Stimulated activated CD8-positive, alpha-beta memory T cell treated with anti-CD3 and anti-CD28 coated beads, Interleukin-15, amount 100 ng/mL, for 4 hours (primary cell): ENCODE data around the gene ELP2.
"Not testable (repeated sequence)": the region's sequence is repeated elsewhere in the genome, so short reads cannot be mapped to it uniquely, and the experiment has no call there.

Experiments
- DNase-seq, 2 donors: peaks; one replicate each; pipeline ENCODE4 v3.0.0-alpha.2; 2020; ENCODE audit warnings: low read depth in 2 of 2

Gene ELP2

GRCh38 chr18:36188916-36189315 lies 59.2 kb downstream of the ELP2 start:
- DNase-seq = no peak

- DNase-seq = no peak
Measured at GRCh38 chr18:36189486-36189885, 59.8 kb downstream of the ELP2 start.

GRCh38 chr18:36191286-36191685 lies 61.6 kb downstream of the ELP2 start:
- no peak for DNase-seq

GRCh38 chr18:36191711-36192110 lies 62.0 kb downstream of the ELP2 start:
- no peak for DNase-seq

GRCh38 chr18:36194600-36195315 lies 65.1 kb downstream of the ELP2 start:
- DNase-seq = no peak

- no peak for DNase-seq
Measured at GRCh38 chr18:36195427-36196122, 65.9 kb downstream of the ELP2 start.

GRCh38 chr18:36196238-36196995 lies 66.7 kb downstream of the ELP2 start:
- no peak for DNase-seq

- no peak for DNase-seq
Measured at GRCh38 chr18:36197511-36198166, 67.9 kb downstream of the ELP2 start.

GRCh38 chr18:36199691-36200295 lies 70.1 kb downstream of the ELP2 start:
- DNase-seq = no peak

GRCh38 chr18:36200354-36200771 lies 70.7 kb downstream of the ELP2 start:
- no peak for DNase-seq

GRCh38 chr18:36201765-36202164 lies 72.1 kb downstream of the ELP2 start:
- DNase-seq = no peak

GRCh38 chr18:36203360-36203895 lies 73.7 kb downstream of the ELP2 start:
- DNase-seq = no peak

- DNase-seq = no peak
Measured at GRCh38 chr18:36205166-36205565, 75.5 kb downstream of the ELP2 start.

GRCh38 chr18:36207303-36207702 lies 77.6 kb downstream of the ELP2 start:
- no peak for DNase-seq

GRCh38 chr18:36207969-36208368 lies 78.3 kb downstream of the ELP2 start:
- not testable (repeated sequence) for DNase-seq

- DNase-seq = no peak
Measured at GRCh38 chr18:36211612-36212065, 81.9 kb downstream of the ELP2 start.

- no peak for DNase-seq
Measured at GRCh38 chr18:36212301-36213171, 82.8 kb downstream of the ELP2 start.

GRCh38 chr18:36214811-36215210 lies 85.1 kb downstream of the ELP2 start:
- no peak for DNase-seq

GRCh38 chr18:36215577-36215976 lies 85.9 kb downstream of the ELP2 start:
- no peak for DNase-seq

- DNase-seq = no peak
Measured at GRCh38 chr18:36217348-36217747, 87.6 kb downstream of the ELP2 start.
